Mesothelial cell of epicardium (in vitro differentiated cells): ENCODE data around the gene SMIM35. TPM values are rescaled to one million over a fixed set of nuclear protein-coding genes. Genes with fewer than 3 reads are reported as not detected.

Source experiments
- DNase-seq, 2 experiments: peaks; one replicate each; pipeline ENCODE4 v3.0.0; 2021; ENCODE audit warnings: low spot score in 2 of 2; ENCODE audit not compliant: unreplicated experiment in 2 of 2
- H3K27ac Mint-ChIP-seq: 2 replicates; pipeline ENCODE4 v1.8.0; 2021; ENCODE audit warnings: mixed read lengths
- H3K27me3 Mint-ChIP-seq: 2 replicates; pipeline ENCODE4 v1.8.0; 2021; ENCODE audit warnings: low read depth, mixed read lengths
- H3K36me3 Mint-ChIP-seq: 2 replicates; pipeline ENCODE4 v1.8.0; 2021; ENCODE audit warnings: mixed read lengths
- H3K4me1 Mint-ChIP-seq: 2 replicates; pipeline ENCODE4 v1.8.0; 2021; ENCODE audit warnings: mixed read lengths
- H3K4me3 Mint-ChIP-seq: 2 replicates; pipeline ENCODE4 v1.8.0; 2021; ENCODE audit warnings: mild to moderate bottlenecking, moderate library complexity, mixed read lengths
- H3K9me3 Mint-ChIP-seq: 2 replicates; pipeline ENCODE4 v1.8.0; 2021; ENCODE audit warnings: mixed read lengths
- total RNA-seq: library from RNA; stranded (reverse); gene quantifications from 3 replicates; pipeline ENCODE4 v1.2.1, GENCODE V29; 2021
- TF ChIP-seq, protein P1 (sequence below): fragments of 200-600 bp; sonication (generic); IDR thresholded peaks from one replicate; pipeline ENCODE4 v1.5.0; 2021; ENCODE audit warnings: antibody characterized with exemption; ENCODE audit not compliant: unreplicated experiment

SMIM35 gene
- total RNA-seq, 1 donor from 2014 or later: not detected

- no peak overlapping the region for H3K4me3 Mint-ChIP-seq
- peaks cover 4% of the 10 kb centered on the region for H3K4me1 Mint-ChIP-seq
- H3K27ac Mint-ChIP-seq: no peak overlapping the region
- H3K9me3 Mint-ChIP-seq: no peaks in the 10 kb centered on the region
- peaks cover 21% of the 10 kb centered on the region for H3K27me3 Mint-ChIP-seq
- H3K36me3 Mint-ChIP-seq: no peaks in the 10 kb centered on the region
- DNase-seq: no peak
- TF ChIP-seq, protein P1, sequence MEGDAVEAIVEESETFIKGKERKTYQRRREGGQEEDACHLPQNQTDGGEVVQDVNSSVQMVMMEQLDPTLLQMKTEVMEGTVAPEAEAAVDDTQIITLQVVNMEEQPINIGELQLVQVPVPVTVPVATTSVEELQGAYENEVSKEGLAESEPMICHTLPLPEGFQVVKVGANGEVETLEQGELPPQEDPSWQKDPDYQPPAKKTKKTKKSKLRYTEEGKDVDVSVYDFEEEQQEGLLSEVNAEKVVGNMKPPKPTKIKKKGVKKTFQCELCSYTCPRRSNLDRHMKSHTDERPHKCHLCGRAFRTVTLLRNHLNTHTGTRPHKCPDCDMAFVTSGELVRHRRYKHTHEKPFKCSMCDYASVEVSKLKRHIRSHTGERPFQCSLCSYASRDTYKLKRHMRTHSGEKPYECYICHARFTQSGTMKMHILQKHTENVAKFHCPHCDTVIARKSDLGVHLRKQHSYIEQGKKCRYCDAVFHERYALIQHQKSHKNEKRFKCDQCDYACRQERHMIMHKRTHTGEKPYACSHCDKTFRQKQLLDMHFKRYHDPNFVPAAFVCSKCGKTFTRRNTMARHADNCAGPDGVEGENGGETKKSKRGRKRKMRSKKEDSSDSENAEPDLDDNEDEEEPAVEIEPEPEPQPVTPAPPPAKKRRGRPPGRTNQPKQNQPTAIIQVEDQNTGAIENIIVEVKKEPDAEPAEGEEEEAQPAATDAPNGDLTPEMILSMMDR: no peak
Measured at GRCh38 chr11:118112711-118113430, 26.1 kb upstream of the SMIM35 start.

DNA sequence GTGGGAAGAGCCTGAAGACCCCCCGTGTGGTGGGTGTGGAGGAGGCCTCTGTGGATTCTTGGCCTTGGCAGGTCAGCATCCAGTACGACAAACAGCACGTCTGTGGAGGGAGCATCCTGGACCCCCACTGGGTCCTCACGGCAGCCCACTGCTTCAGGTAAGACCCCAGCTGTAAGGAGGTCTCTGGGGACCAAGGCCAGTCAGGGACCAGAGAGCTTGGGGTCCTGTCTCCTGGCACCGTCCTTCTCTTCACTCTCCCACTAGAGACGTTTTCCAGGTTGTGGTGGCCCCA, 24.9 kb upstream of the SMIM35 start:
- no peak for DNase-seq
- Mint-ChIP-seq H3K4me1 (no peaks in the 10 kb centered on the region), H3K9me3 (no peaks in the 10 kb centered on the region), H3K4me3 (no peak overlapping the region), H3K27ac (no peak overlapping the region), H3K36me3 (no peaks in the 10 kb centered on the region), H3K27me3 (peaks cover 16% of the 10 kb centered on the region)
- TF ChIP-seq, protein P1: no peak

- Mint-ChIP-seq H3K27me3 (peaks cover 16% of the 10 kb centered on the region), H3K27ac (no peak overlapping the region), H3K4me1 (no peaks in the 10 kb centered on the region), H3K36me3 (no peaks in the 10 kb centered on the region), H3K9me3 (no peaks in the 10 kb centered on the region), H3K4me3 (no peak overlapping the region)
- DNase-seq: no peak
- TF ChIP-seq, protein P1: no peak
Measured at GRCh38 chr11:118111019-118111743, 24.4 kb upstream of the SMIM35 start.

DNA sequence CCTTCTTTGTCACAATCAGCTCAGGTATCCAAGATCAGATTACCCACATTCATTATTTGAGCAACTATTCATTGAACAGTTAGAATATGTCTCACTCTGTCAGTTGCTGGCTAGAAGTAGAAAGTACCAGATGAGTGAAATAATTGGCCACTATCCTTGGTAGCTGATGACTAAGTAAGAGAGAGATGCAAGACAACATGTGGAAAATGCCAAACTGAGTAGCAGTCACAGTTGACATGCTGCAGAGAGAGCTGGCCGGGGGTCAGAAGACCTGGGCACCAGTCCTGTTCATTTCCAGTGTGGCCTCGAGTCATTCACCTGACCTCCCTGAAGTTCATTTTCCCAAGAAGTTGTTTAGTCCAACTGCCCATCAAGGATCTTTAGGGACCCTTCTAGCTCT, 22.5 kb upstream of the SMIM35 start:
- H3K4me3 Mint-ChIP-seq: no peak overlapping the region
- no peaks in the 10 kb centered on the region for H3K9me3 Mint-ChIP-seq
- H3K4me1 Mint-ChIP-seq: no peaks in the 10 kb centered on the region
- no peak for DNase-seq
- H3K27ac Mint-ChIP-seq: no peak overlapping the region
- H3K36me3 Mint-ChIP-seq: no peaks in the 10 kb centered on the region
- H3K27me3 Mint-ChIP-seq: peaks cover 17% of the 10 kb centered on the region
- TF ChIP-seq, protein P1: no peak

- TF ChIP-seq, protein P1: no peak
- H3K4me1 Mint-ChIP-seq: no peaks in the 10 kb centered on the region
- no peaks in the 10 kb centered on the region for H3K36me3 Mint-ChIP-seq
- no peaks in the 10 kb centered on the region for H3K9me3 Mint-ChIP-seq
- DNase-seq: no peak
- peaks cover 21% of the 10 kb centered on the region for H3K27me3 Mint-ChIP-seq
- no peak overlapping the region for H3K27ac Mint-ChIP-seq
- no peak overlapping the region for H3K4me3 Mint-ChIP-seq
Measured at GRCh38 chr11:118108513-118108912, 21.8 kb upstream of the SMIM35 start.
